Left ventricle myocardium inferior (tissue), 1 donor: ENCODE data around the gene SYT17. TPM values are rescaled to one million over a fixed set of nuclear protein-coding genes. Genes with fewer than 3 reads are reported as not detected.

Source experiments
- DNase-seq: peaks from one replicate; pipeline ENCODE4 v3.0.0-alpha.2; 2020
- H3K27ac ChIP-seq: fragments of 200-600 bp; replicated peaks from 2 replicates; pipeline ENCODE4 v1.8.0; 2021
- H3K27me3 ChIP-seq: fragments of 200-600 bp; 2 replicates; pipeline ENCODE4 v1.8.0; 2021; ENCODE audit warnings: low read depth
- H3K36me3 ChIP-seq: fragments of 200-600 bp; 2 replicates; pipeline ENCODE4 v1.8.0; 2021
- H3K4me1 ChIP-seq: fragments of 200-600 bp; 2 replicates; pipeline ENCODE4 v1.8.0; 2021
- H3K4me3 ChIP-seq: fragments of 200-600 bp; 2 replicates; pipeline ENCODE4 v1.8.0; 2021; ENCODE audit warnings: mild to moderate bottlenecking, moderate library complexity
- H3K9me3 ChIP-seq: fragments of 200-600 bp; replicated peaks from 2 replicates; pipeline ENCODE4 v1.8.0; 2021
- CTCF ChIP-seq: fragments of 200-600 bp; IDR thresholded peaks from 2 replicates; pipeline ENCODE4 v1.8.0; 2021; ENCODE audit warnings: antibody characterized with exemption, mild to moderate bottlenecking, borderline replicate concordance
- intact Hi-C: fragments of 100-400 bp; cut with micrococcal nuclease; formaldehyde crosslinking; loops from one replicate; pipeline ENCODE4 v1.11.0; 2022
- total RNA-seq: library from RNA; stranded (reverse); fragmentation: NEBNext Ultra II Directional; extraction: Animal tissue kit (Norgen Biotek cat#: 25700); gene quantifications from one replicate; pipeline ENCODE4 v1.2.1, GENCODE V29; 2021
- donor health status: DM: no; HTN: yes; CAD: no; lungs with severe emphysema.

The SYT17 gene
- total RNA-seq, 1 donor from 2014 or later, result 0.49 TPM

- no peak for DNase-seq
- H3K36me3 ChIP-seq, result no peaks in the 10 kb centered on the region
- H3K27ac ChIP-seq, result no peak overlapping the region
- no peaks in the 10 kb centered on the region for H3K4me1 ChIP-seq
- peaks cover 15% of the 10 kb centered on the region for H3K27me3 ChIP-seq
- TF ChIP-seq CTCF, result no peak
- intact Hi-C loops, result no loop called here
- H3K4me3 ChIP-seq, result no peak overlapping the region
- H3K9me3 ChIP-seq, result no peaks in the 10 kb centered on the region
These were observed 113.2 kb downstream of the SYT17 start for GRCh38 chr16:19281246-19281645.

GRCh38 chr16:19282101-19282500 is 114.1 kb downstream of the SYT17 start:
- intact Hi-C loops, result no loop called here
- Histone ChIP-seq H3K4me3 (no peak overlapping the region), H3K27ac (no peak overlapping the region), H3K27me3 (peaks cover 21% of the 10 kb centered on the region), H3K36me3 (no peaks in the 10 kb centered on the region), H3K4me1 (no peaks in the 10 kb centered on the region), H3K9me3 (no peaks in the 10 kb centered on the region)
- no peak for TF ChIP-seq CTCF
- no peak for DNase-seq

GRCh38 chr16:19283637-19284036 is 115.6 kb downstream of the SYT17 start:
- peaks cover 37% of the 10 kb centered on the region for H3K27me3 ChIP-seq
- H3K4me3 ChIP-seq, result no peak overlapping the region
- no peak for TF ChIP-seq CTCF
- intact Hi-C loops, result no loop called here
- no peak for DNase-seq
- no peaks in the 10 kb centered on the region for H3K36me3 ChIP-seq
- no peaks in the 10 kb centered on the region for H3K9me3 ChIP-seq
- H3K4me1 ChIP-seq, result no peaks in the 10 kb centered on the region
- no peak overlapping the region for H3K27ac ChIP-seq

GRCh38 chr16:19284207-19284606 is 116.2 kb downstream of the SYT17 start:
- H3K27me3 ChIP-seq, result peaks cover 42% of the 10 kb centered on the region
- no peaks in the 10 kb centered on the region for H3K4me1 ChIP-seq
- H3K36me3 ChIP-seq, result no peaks in the 10 kb centered on the region
- DNase-seq, result no peak
- TF ChIP-seq CTCF, result no peak
- intact Hi-C loops, result no loop called here
- H3K9me3 ChIP-seq, result no peaks in the 10 kb centered on the region
- H3K4me3 ChIP-seq, result no peak overlapping the region
- no peak overlapping the region for H3K27ac ChIP-seq

GRCh38 chr16:19285431-19285830 is 117.4 kb downstream of the SYT17 start, which contains the start of gene CLEC19A:
CLEC19A (plus strand) TSS chr16:19285731; CDS start chr16:19285852, 121 bp downstream.
- Histone ChIP-seq H3K27ac (no peak within 1 kb of the TSS), H3K9me3 (no peaks in the 10 kb centered on the region), H3K36me3 (no peaks in the 10 kb centered on the region), H3K4me3 (no peak within 1 kb of the TSS), H3K4me1 (no peaks in the 10 kb centered on the region), H3K27me3 (peaks cover 42% of the 10 kb centered on the region)
- TF ChIP-seq CTCF, result no peak
- intact Hi-C loops, result no loop called here
- no peak for DNase-seq

- peaks cover 39% of the 10 kb centered on the region for H3K27me3 ChIP-seq
- H3K4me3 ChIP-seq, result no peak overlapping the region
- H3K9me3 ChIP-seq, result no peaks in the 10 kb centered on the region
- TF ChIP-seq CTCF, result no peak
- no peak overlapping the region for H3K27ac ChIP-seq
- no peak for DNase-seq
- H3K36me3 ChIP-seq, result no peaks in the 10 kb centered on the region
- H3K4me1 ChIP-seq, result no peaks in the 10 kb centered on the region
- intact Hi-C loops, result no loop called here
These were observed 118.8 kb downstream of the SYT17 start for GRCh38 chr16:19286827-19287226.
